ENCODE results near the gene C19orf53.

Gene C19orf53

GRCh38 chr19:13796301-13797057, 22.2 kb downstream of the C19orf53 start:
- DNase-seq, result no peak

GRCh38 chr19:13797058-13797440, 22.8 kb downstream of the C19orf53 start:
- no peak for DNase-seq

- DNase-seq, result no peak
These were observed 23.6 kb downstream of the C19orf53 start for GRCh38 chr19:13797870-13798269.

- DNase-seq, result no peak
These were observed 25.4 kb downstream of the C19orf53 start for GRCh38 chr19:13799669-13800068.

GRCh38 chr19:13803038-13803437, 28.8 kb downstream of the C19orf53 start:
- DNase-seq, result no peak

- DNase-seq, result peak in 1 of 2 experiments; percentile 11
These were observed 30.8 kb downstream of the C19orf53 start for GRCh38 chr19:13804830-13805683.

GRCh38 chr19:13806728-13807127, 32.5 kb downstream of the C19orf53 start:
- DNase-seq, result no peak

- no peak for DNase-seq
These were observed 33.3 kb downstream of the C19orf53 start for GRCh38 chr19:13807421-13808021.

GRCh38 chr19:13808856-13809255, 34.6 kb downstream of the C19orf53 start:
- no peak for DNase-seq

GRCh38 chr19:13812544-13812943, 38.3 kb downstream of the C19orf53 start:
- DNase-seq, result no peak

GRCh38 chr19:13813147-13813546, 38.9 kb downstream of the C19orf53 start:
- no peak for DNase-seq

- no peak for DNase-seq
These were observed 40.3 kb downstream of the C19orf53 start for GRCh38 chr19:13814550-13814949.

GRCh38 chr19:13817018-13817614, 42.9 kb downstream of the C19orf53 start:
- DNase-seq, result no peak

GRCh38 chr19:13817615-13818371, 43.5 kb downstream of the C19orf53 start:
- DNase-seq, result no peak

- DNase-seq, result no peak
These were observed 45.0 kb downstream of the C19orf53 start for GRCh38 chr19:13819238-13819637.

GRCh38 chr19:13821292-13821691, 47.0 kb downstream of the C19orf53 start:
- DNase-seq, result no peak

- no peak for DNase-seq
These were observed 49.0 kb downstream of the C19orf53 start for GRCh38 chr19:13823256-13823655.

- no peak for DNase-seq
These were observed 49.6 kb downstream of the C19orf53 start for GRCh38 chr19:13823901-13824300.

GRCh38 chr19:13824703-13825102, 50.4 kb downstream of the C19orf53 start:
- no peak for DNase-seq

- no peak for DNase-seq
These were observed 51.5 kb downstream of the C19orf53 start for GRCh38 chr19:13825489-13826441.

GRCh38 chr19:13826652-13827235, 52.5 kb downstream of the C19orf53 start:
- no peak for DNase-seq
